Glutamatergic neuron (in vitro differentiated cells): Measurements from ENCODE around the gene SHISA8. TPM values are rescaled to one million over a fixed set of nuclear protein-coding genes. Genes with fewer than 3 reads are reported as not detected.

ENCODE experiments used
- DNase-seq: peaks from one replicate; pipeline ENCODE4 v3.0.0; 2022
- H3K27ac Mint-ChIP-seq: one replicate; pipeline ENCODE4 v1.8.0; 2020; ENCODE audit warnings: mild to moderate bottlenecking, mixed read lengths, inconsistent platforms; ENCODE audit not compliant: unreplicated experiment
- H3K27me3 Mint-ChIP-seq: one replicate; pipeline ENCODE4 v1.8.0; 2020; ENCODE audit warnings: mild to moderate bottlenecking, moderate library complexity, mixed read lengths, inconsistent platforms; ENCODE audit not compliant: unreplicated experiment
- H3K36me3 Mint-ChIP-seq: one replicate; pipeline ENCODE4 v1.8.0; 2020; ENCODE audit warnings: mild to moderate bottlenecking, mixed read lengths, inconsistent platforms; ENCODE audit not compliant: unreplicated experiment
- H3K4me1 Mint-ChIP-seq: one replicate; pipeline ENCODE4 v1.8.0; 2020; ENCODE audit warnings: mild to moderate bottlenecking, low read depth, mixed read lengths, inconsistent platforms; ENCODE audit not compliant: unreplicated experiment
- H3K4me3 Mint-ChIP-seq: one replicate; pipeline ENCODE4 v1.8.0; 2020; ENCODE audit warnings: mild to moderate bottlenecking, mixed read lengths, inconsistent platforms; ENCODE audit not compliant: unreplicated experiment
- H3K9me3 Mint-ChIP-seq: one replicate; pipeline ENCODE4 v1.8.0; 2020; ENCODE audit warnings: mild to moderate bottlenecking, moderate library complexity, mixed read lengths, inconsistent platforms; ENCODE audit not compliant: unreplicated experiment
- total RNA-seq: library from RNA; stranded (reverse); fragmentation: NEBNext Ultra II Directional; extraction: Animal tissue kit (Norgen Biotek cat#: 25700); gene quantifications from one replicate; pipeline ENCODE4 v1.2.1, GENCODE V29; 2021; ENCODE audit not compliant: unreplicated experiment
- TF ChIP-seq, protein P1 (sequence below): fragments of 200-600 bp; sonication (generic); IDR thresholded peaks from one replicate; pipeline ENCODE4 v1.5.0; 2021; ENCODE audit not compliant: partially characterized antibody, unreplicated experiment

Gene SHISA8
- total RNA-seq, 1 donor from 2014 or later: not detected

DNA sequence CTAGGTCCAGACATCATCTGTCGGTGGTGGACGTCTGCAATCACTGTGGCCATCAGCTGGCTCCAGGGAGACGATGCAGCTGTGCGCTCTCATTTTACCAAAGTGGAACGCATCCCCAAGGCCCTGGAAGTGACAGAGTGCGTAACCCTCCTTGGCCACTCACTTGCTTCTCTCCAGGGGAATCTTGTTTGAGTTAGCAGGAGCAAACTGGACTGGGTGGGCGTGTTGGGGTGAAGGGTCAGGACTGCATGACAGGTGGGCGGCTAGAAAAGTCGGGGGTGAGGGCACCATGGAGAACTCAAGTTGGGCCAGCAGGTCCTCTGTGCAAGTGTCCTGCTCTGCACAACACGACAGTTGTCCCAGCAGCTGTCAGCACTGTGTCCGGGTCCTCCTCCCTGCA is 16.2 kb downstream of the SHISA8 start:
- no peaks in the 10 kb centered on the region for H3K4me1 Mint-ChIP-seq
- H3K27ac Mint-ChIP-seq: no peak overlapping the region
- H3K27me3 Mint-ChIP-seq: peaks cover 12% of the 10 kb centered on the region
- H3K36me3 Mint-ChIP-seq: no peaks in the 10 kb centered on the region
- no peak for DNase-seq
- H3K4me3 Mint-ChIP-seq: no peak overlapping the region
- TF ChIP-seq, protein P1, sequence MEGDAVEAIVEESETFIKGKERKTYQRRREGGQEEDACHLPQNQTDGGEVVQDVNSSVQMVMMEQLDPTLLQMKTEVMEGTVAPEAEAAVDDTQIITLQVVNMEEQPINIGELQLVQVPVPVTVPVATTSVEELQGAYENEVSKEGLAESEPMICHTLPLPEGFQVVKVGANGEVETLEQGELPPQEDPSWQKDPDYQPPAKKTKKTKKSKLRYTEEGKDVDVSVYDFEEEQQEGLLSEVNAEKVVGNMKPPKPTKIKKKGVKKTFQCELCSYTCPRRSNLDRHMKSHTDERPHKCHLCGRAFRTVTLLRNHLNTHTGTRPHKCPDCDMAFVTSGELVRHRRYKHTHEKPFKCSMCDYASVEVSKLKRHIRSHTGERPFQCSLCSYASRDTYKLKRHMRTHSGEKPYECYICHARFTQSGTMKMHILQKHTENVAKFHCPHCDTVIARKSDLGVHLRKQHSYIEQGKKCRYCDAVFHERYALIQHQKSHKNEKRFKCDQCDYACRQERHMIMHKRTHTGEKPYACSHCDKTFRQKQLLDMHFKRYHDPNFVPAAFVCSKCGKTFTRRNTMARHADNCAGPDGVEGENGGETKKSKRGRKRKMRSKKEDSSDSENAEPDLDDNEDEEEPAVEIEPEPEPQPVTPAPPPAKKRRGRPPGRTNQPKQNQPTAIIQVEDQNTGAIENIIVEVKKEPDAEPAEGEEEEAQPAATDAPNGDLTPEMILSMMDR: no peak
- H3K9me3 Mint-ChIP-seq: peaks cover 10% of the 10 kb centered on the region

DNA sequence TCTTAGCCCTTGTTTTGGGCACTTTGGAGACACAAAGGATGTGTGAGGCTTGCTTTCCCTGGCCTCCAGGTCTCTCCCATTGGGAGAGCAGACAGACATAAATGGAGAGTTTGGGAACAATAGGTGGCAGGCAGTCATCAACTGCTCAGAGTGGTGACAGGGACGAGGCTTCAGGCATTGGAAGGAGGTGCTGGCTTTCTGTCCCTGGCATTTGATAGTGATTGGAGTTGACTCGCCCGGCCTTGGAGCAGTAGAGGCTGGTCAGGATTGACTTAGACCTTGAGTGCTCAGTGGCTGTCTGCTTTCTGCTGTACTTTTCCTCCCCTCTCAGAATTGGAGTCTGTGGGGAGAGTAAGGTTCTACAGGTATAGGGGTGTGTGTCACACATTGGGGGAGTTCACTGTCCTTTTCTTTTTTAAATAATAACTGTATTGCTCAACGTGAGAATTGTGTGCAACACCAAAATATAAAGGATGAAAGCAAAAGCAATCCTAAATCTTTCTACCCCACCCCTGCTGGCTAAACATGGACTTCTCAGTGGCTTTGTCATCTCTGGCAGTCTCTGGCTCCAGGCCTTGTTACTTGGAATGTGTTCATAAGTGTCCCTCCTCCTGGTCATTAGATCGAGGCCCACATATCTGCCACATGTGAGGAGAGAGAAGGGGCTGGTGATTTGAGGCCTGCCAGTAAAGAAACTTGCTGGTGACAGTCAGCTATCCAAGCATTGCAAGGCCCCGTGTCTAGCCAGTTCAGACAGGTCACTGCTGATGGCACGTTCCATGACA is 21.1 kb downstream of the SHISA8 start:
- DNase-seq: no peak
- no peak overlapping the region for H3K4me3 Mint-ChIP-seq
- H3K4me1 Mint-ChIP-seq: no peaks in the 10 kb centered on the region
- TF ChIP-seq, protein P1: no peak
- no peak overlapping the region for H3K27ac Mint-ChIP-seq
- H3K36me3 Mint-ChIP-seq: no peaks in the 10 kb centered on the region
- peaks cover 4% of the 10 kb centered on the region for H3K27me3 Mint-ChIP-seq
- peaks cover 5% of the 10 kb centered on the region for H3K9me3 Mint-ChIP-seq

DNA sequence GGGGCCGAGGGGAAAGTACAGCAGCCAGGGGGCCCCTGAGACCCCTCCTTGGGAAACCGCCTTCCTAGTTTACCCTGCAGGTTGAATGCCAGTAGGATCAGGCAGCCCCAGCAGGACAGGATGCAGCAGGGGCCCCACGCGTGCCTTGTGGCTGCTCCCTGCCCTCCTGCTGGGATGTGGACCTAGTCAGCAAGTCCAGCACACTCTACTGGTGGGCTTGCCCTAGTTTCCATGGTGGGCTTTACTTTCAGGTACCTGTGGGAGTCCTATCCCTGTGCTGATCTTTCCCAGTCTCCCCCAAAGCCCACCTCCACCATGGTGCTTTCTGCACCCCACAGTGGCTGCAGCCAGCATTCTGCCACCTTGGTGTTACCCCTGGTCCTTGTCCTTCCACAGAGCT is 22.2 kb downstream of the SHISA8 start:
- no peak for DNase-seq
- Mint-ChIP-seq H3K9me3 (no peaks in the 10 kb centered on the region), H3K27ac (no peak overlapping the region), H3K27me3 (peaks cover 4% of the 10 kb centered on the region), H3K4me3 (no peak overlapping the region), H3K4me1 (no peaks in the 10 kb centered on the region), H3K36me3 (no peaks in the 10 kb centered on the region)
- TF ChIP-seq, protein P1: no peak

DNA sequence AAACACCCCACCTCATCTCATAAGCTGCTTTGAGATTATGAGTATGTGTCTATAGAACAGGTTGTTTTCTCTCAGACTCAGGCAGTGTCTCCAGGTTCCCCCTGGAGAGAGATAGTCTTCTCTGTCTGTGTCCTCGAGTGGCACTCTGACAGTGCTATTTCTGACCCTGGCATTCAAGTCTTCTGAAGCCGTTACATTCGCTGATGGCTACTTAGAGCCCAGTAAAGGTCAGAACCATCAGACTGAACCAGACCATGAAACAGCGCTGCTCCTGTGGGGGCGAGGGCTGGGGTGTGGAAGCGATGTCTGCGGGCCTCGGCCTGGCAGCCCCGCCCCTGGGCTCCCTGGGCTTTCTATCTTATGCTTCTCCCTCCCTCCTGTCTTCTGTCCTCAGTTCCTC is 23.5 kb downstream of the SHISA8 start:
- H3K4me1 Mint-ChIP-seq: no peaks in the 10 kb centered on the region
- H3K9me3 Mint-ChIP-seq: no peaks in the 10 kb centered on the region
- H3K4me3 Mint-ChIP-seq: no peak overlapping the region
- DNase-seq: no peak
- no peaks in the 10 kb centered on the region for H3K36me3 Mint-ChIP-seq
- H3K27me3 Mint-ChIP-seq: no peaks in the 10 kb centered on the region
- no peak overlapping the region for H3K27ac Mint-ChIP-seq
- TF ChIP-seq, protein P1: no peak

DNA sequence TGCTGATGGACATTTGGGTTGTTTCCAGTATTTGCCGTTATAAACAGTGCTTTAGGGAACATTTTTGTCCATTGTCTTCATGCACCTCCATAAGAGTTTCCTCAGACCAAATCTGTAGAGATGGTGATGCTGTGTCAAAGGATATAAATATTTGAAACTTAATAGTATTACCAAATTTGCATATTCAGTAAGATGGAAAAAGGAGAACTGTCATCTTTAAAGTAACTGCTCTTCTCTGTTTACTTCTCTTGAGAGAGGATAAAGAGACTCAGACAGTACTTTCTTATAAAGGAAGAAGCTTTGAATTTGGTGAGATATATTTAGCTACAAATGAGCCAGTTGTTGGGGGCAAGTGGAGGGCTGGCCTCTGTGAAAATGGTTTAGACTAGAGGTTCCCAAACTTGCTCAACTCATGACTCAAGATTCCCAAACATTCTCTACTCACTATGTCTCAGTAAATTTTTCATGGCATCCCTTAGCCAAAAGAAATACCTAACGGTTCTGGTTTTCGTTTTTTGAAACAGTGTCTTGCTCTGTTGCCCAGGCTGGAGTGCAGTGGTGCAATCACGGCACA is 26.2 kb downstream of the SHISA8 start:
- H3K4me3 Mint-ChIP-seq: no peak overlapping the region
- no peak for DNase-seq
- H3K36me3 Mint-ChIP-seq: no peaks in the 10 kb centered on the region
- no peaks in the 10 kb centered on the region for H3K27me3 Mint-ChIP-seq
- H3K9me3 Mint-ChIP-seq: no peaks in the 10 kb centered on the region
- H3K4me1 Mint-ChIP-seq: no peaks in the 10 kb centered on the region
- TF ChIP-seq, protein P1: no peak
- H3K27ac Mint-ChIP-seq: no peak overlapping the region
